Fibroblast of pulmonary artery (primary cell): ENCODE results near the gene YJU2.
"Not testable (repeated sequence)": the region's sequence is repeated elsewhere in the genome, so short reads cannot be mapped to it uniquely, and the experiment has no call there.

Experiments used
- DNase-seq: peaks from one replicate; pipeline ENCODE4 v3.0.0-alpha.2; 2010; ENCODE audit warnings: low read depth
- H3K4me3 ChIP-seq: replicated peaks from 2 replicates; pipeline ENCODE4 v1.5.1; 2011; ENCODE audit warnings: low read depth, mild to moderate bottlenecking, control low read depth, low read length, moderate library complexity
- TF ChIP-seq, protein P1 (sequence below): IDR thresholded peaks from 2 replicates; pipeline ENCODE4 v1.5.1; 2011; ENCODE audit warnings: mild to moderate bottlenecking, control low read depth, low read length, inconsistent platforms; ENCODE audit errors: missing control alignments

YJU2 gene

DNA sequence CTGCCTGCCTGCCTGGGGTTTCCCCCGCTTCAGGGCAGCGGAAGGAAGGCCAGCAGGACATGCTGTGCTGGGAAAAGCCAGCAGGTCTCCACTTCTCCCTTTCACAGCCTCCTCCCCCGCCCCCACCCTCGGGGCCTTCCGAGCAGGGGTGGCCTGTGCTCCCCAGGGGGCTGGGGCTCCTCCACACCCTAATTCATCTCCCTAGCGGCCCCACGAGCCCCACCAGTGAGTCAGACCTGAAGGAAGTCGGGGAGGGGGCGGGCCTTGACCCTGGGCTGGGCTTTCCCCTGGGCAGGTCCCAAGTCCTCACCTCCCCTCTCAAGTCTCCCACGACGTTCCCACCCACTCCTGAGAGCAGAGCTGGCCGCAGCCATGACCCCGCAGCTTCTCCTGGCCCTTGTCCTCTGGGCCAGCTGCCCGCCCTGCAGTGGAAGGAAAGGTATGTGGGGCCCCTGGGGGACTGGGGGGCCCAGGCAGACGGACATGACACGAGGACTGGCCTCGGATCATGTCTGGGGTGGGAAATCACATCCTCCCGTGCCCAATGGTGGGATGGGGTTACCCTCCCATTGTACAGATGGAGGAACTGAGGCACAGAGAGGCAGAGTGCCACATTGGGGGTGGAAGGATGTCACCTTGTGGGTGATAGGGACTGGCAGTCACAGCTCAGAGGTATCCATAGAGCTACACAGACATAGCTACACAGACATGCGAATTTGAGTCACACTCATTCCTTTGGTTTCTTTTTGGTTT lies 17.5 kb upstream of the YJU2 start, which contains the start of gene EBI3:
Gene EBI3, plus strand, starts transcription at position 345 of the 753 bp plus-strand sequence. Its CDS starts 28 bp downstream, at position 373.
- TF ChIP-seq, protein P1, sequence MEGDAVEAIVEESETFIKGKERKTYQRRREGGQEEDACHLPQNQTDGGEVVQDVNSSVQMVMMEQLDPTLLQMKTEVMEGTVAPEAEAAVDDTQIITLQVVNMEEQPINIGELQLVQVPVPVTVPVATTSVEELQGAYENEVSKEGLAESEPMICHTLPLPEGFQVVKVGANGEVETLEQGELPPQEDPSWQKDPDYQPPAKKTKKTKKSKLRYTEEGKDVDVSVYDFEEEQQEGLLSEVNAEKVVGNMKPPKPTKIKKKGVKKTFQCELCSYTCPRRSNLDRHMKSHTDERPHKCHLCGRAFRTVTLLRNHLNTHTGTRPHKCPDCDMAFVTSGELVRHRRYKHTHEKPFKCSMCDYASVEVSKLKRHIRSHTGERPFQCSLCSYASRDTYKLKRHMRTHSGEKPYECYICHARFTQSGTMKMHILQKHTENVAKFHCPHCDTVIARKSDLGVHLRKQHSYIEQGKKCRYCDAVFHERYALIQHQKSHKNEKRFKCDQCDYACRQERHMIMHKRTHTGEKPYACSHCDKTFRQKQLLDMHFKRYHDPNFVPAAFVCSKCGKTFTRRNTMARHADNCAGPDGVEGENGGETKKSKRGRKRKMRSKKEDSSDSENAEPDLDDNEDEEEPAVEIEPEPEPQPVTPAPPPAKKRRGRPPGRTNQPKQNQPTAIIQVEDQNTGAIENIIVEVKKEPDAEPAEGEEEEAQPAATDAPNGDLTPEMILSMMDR, result no peak
- no peak within 1 kb of the TSS for H3K4me3 ChIP-seq
- peak; percentile 63 for DNase-seq

GRCh38 chr19:4230237-4230636 lies 16.6 kb upstream of the YJU2 start:
- not testable (repeated sequence) for DNase-seq, H3K4me3 ChIP-seq

DNA sequence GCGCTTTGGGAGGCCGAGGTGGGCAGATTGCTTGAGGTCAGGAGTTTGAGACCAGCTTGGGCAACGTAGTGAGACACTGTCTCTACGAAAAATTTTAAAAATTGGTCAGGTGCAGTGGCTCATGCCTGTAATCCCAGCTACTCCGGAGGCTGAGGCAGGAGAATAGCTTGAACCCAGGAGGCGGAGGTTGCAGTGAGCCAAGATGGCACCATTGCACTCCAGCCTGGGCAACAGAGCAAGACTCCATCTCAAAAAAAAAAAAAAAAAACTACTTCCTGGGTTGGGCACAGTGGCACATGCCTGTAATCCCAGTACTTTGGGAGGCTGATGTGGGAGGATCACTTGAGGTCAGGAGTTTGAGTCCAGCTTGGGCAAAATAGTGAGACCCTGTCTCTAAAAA lies 15.4 kb upstream of the YJU2 start:
- not testable (repeated sequence) for H3K4me3 ChIP-seq, DNase-seq

GRCh38 chr19:4232139-4232538 lies 14.7 kb upstream of the YJU2 start:
- not testable (repeated sequence) for DNase-seq, H3K4me3 ChIP-seq

DNA sequence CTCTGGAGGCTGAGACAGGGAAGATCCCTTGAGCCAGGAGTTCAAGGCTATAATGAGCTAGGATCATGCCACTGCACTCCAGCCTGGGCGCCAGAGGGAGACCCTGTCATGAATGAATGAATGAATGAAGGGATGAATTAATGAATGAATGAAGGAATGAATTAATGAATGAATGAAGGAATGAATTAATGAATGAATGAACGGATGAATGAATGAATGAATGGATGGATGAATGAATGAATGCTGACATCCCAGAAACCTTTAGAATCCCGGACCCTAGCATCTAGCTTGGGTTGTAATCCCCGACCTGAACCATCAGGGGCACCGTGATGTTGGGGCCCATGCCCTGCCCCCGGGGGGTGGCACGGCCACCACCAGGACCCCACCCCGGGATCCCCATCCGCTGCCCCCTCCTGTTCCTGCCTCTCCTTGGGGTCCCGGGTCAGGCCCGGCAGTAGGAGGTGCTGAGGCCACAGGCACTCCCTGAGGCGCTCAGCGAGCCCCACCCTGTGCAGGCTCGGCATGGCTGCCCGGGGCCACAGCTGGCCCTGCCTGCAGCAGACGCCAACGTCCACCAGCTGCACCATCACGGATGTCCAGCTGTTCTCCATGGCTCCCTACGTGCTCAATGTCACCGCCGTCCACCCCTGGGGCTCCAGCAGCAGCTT lies 14.1 kb upstream of the YJU2 start:
- TF ChIP-seq, protein P1, result no peak
- H3K4me3 ChIP-seq, result no peak overlapping the region
- no peak for DNase-seq

- peak; percentile 33 for DNase-seq
Observed at GRCh38 chr19:4233282-4233853, 13.5 kb upstream of the YJU2 start.

DNA sequence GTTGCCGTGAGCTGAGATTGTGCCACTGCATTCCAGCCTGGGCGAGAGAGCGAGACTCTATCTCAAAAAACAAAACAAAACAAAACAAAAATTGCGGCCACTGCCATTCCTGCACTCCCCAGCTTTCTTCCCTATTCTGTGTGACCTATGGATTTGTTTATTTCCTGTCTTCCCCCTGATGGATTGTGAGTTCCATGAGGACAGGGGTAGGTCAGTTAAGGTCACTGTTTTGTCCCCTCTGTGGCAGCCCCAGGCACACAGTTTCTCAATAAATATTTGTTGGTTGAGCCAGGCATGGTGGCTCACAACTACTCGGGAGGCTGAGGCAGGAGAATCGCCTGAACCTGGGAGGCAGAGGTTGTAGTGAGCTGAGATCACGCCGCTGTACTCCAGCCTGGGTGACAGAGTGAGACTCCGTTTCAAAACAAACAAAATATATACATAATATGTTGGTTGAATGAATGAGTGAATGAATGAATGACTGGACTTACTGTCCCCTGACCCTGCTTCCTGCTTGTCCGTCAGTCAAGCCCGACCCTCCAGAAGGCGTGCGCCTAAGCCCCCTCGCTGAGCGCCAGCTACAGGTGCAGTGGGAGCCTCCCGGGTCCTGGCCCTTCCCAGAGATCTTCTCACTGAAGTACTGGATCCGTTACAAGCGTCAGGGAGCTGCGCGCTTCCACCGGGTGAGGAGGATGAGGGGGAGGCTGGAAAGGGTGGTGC lies 12.6 kb upstream of the YJU2 start:
- no peak overlapping the region for H3K4me3 ChIP-seq
- DNase-seq, result no peak
- TF ChIP-seq, protein P1, result no peak

More at GRCh38 chr19:4233282-4233853, 13.5 kb upstream of the YJU2 start:
- no peak overlapping the region for H3K4me3 ChIP-seq
- TF ChIP-seq, protein P1, result peak; percentile 78

- DNase-seq, result no peak
Observed at GRCh38 chr19:4234862-4235201, 12.0 kb upstream of the YJU2 start.

GRCh38 chr19:4237510-4237909 lies 9.4 kb upstream of the YJU2 start:
- DNase-seq, H3K4me3 ChIP-seq: not testable (repeated sequence)

More at GRCh38 chr19:4234862-4235201, 12.0 kb upstream of the YJU2 start:
- TF ChIP-seq, protein P1, result no peak
- H3K4me3 ChIP-seq, result no peak overlapping the region
